NB4 (cell line): ENCODE measurements around the gene PDE11A.

ENCODE experiments used
- CTCF ChIP-seq: IDR thresholded peaks from one replicate; pipeline ENCODE4 v1.5.1; 2012; ENCODE audit warnings: low read depth, low read length
- MYC ChIP-seq: IDR thresholded peaks from 2 replicates; pipeline ENCODE4 v1.6.1; 2011; ENCODE audit warnings: low read depth, low read length
- TF ChIP-seq, protein P1 (sequence below): IDR thresholded peaks from 2 replicates; pipeline ENCODE4 v1.6.1; 2011; ENCODE audit warnings: low read depth, low read length

- TF ChIP-seq CTCF (no peak), MYC (no peak)
- TF ChIP-seq, protein P1, sequence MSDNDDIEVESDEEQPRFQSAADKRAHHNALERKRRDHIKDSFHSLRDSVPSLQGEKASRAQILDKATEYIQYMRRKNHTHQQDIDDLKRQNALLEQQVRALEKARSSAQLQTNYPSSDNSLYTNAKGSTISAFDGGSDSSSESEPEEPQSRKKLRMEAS = no peak
Observed at GRCh38 chr2:177602611-177603164, 469.9 kb downstream of the PDE11A start.
